Endometrial microvascular endothelial cells (primary cell): Measurements from ENCODE around the gene PTPN12. TPM values are rescaled to one million over a fixed set of nuclear protein-coding genes. Genes with fewer than 3 reads are reported as not detected.
"Not testable (repeated sequence)": the region's sequence is repeated elsewhere in the genome, so short reads cannot be mapped to it uniquely, and the experiment has no call there.

Experiments used
- in situ Hi-C: cut with HindIII; loops from 2 replicates; pipeline ENCODE4 v1.10.0; 2017; ENCODE audit warnings: low sequenced_read_pairs, low pct_unique_long_range_greater_than_20kb; ENCODE audit errors: inconsistent ontology term
- total RNA-seq: library from RNA; depleted of rRNA; stranded (reverse); fragments of >200 nt; gene quantifications from one replicate; pipeline ENCODE4 v1.2.3, GENCODE V29; 2015; ENCODE audit errors: inconsistent ontology term

Gene PTPN12
- total RNA-seq, 1 donor from 2014 or later, result 73.5 TPM

- in situ Hi-C loops, result not testable (repeated sequence)
Observed at GRCh38 chr7:77652826-77653225, 115.7 kb downstream of the PTPN12 start.

DNA sequence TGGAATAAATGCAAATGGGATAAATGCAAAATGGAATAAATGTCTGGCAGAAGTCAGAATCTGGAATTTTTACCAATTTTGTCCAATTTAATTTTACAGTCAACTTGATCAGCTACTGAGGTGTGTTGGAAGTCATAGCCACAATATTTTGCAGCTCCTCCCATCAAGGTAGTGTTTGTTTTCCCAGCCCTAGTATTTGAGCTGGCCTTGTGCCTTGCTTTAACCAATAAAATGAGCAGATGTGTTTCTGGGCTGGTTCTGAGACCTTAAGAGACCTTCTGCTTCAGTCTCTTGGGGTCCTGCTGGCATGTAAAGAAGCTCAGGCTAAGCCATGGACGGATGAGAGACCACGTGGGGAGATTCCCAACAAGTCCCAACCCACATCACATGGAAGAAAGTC lies 116.5 kb downstream of the PTPN12 start:
- in situ Hi-C loops, result no loop called here

DNA sequence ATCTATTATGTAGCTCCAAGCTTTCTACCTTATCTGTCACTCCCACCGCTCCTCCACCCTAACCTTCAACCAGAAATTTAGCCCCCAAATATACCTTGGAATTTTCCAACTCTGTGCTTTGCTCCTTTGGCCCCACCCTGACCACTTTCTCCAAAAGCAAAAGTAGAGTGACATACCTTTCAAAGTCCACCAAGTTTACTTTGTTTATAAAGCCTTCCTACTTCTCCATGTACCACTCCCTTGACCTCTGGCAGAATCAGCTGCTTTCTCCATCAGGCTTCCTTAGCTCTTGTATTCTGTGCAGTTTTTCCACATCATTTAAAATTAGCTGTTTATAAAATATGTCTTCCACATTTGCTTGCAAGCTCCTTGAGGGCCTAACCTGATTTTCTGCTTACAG lies 118.3 kb downstream of the PTPN12 start:
- in situ Hi-C loops, result no loop called here

GRCh38 chr7:77655836-77656455 lies 118.9 kb downstream of the PTPN12 start:
- in situ Hi-C loops, result no loop called here

- in situ Hi-C loops, result no loop called here
Observed at GRCh38 chr7:77657427-77658224, 120.5 kb downstream of the PTPN12 start.

- in situ Hi-C loops, result no loop called here
Observed at GRCh38 chr7:77658928-77659327, 121.8 kb downstream of the PTPN12 start.

GRCh38 chr7:77661816-77662215 lies 124.7 kb downstream of the PTPN12 start:
- in situ Hi-C loops, result no loop called here

GRCh38 chr7:77662869-77663268 lies 125.8 kb downstream of the PTPN12 start:
- in situ Hi-C loops, result no loop called here

GRCh38 chr7:77664715-77665114 lies 127.6 kb downstream of the PTPN12 start:
- in situ Hi-C loops, result no loop called here

DNA sequence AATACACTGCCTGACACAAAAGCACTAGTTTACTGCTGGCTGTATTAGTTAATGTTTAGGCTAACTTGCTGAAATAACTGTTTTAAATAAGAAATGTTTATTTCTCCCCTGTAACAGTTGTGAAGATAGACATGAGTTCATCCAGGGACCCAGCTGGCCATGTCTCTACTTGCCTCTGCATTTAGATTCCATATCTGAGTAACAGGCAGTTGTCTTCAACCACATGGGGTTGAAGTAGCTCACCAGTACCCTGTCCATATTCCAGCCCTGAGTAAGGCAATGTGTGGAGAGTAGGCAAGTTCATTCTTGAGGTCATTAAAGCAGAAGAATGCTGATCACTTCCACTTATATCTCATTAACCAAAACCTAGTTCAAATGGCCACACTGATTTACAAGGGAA lies 128.1 kb downstream of the PTPN12 start:
- in situ Hi-C loops, result no loop called here

- in situ Hi-C loops, result no loop called here
Observed at GRCh38 chr7:77667459-77668086, 130.5 kb downstream of the PTPN12 start.

DNA sequence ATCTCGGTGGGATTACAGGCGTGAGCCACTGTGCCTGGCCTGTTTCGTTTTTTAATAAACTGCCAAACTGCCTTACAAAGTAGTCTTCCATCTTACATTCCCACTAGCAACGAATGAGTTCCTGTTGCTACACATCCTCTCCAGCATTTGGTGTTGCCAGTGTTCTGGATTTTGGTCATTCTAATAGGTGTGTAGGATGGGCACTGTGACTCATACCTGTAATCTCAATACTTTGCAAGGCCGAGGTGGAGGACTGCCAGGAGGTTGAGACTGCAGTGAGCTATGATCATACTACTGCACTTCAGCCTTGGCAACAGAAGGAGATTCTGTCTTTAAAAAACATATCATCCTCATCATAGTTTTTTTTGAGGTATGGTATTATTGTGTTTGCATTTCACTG lies 137.8 kb downstream of the PTPN12 start:
- in situ Hi-C loops, result no loop called here

- in situ Hi-C loops, result no loop called here
Observed at GRCh38 chr7:77679608-77680007, 142.5 kb downstream of the PTPN12 start.

- in situ Hi-C loops, result no loop called here
Observed at GRCh38 chr7:77680266-77680665, 143.2 kb downstream of the PTPN12 start.

GRCh38 chr7:77684030-77684429 lies 146.9 kb downstream of the PTPN12 start:
- in situ Hi-C loops, result no loop called here

GRCh38 chr7:77685233-77685632 lies 148.1 kb downstream of the PTPN12 start:
- in situ Hi-C loops, result no loop called here

GRCh38 chr7:77687100-77687746 lies 150.1 kb downstream of the PTPN12 start:
- in situ Hi-C loops, result no loop called here

DNA sequence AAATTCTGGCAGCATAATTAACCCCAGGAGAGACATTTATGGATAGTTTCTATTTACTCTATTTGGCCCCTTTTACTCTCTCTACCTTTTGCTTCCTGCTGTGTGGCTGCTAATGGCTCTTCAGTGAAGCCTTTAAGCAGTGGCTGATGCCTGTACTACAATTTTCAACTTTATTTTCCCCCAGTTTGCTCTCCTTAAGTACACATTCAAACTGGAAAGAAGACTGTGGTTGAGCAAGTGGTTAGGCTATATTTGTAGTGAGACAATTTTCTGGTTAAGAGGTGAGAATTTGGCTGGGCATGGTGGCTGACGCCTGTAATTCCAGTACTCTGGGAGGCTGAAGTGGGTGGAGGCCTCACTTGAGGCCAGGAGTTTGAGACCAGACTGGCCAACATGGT lies 150.7 kb downstream of the PTPN12 start:
- in situ Hi-C loops, result no loop called here
